NCI-H2107 (cell line): ENCODE data around the gene RNF112.
"Not testable (repeated sequence)": the region's sequence is repeated elsewhere in the genome, so short reads cannot be mapped to it uniquely, and the experiment has no call there.

Source experiments
- DNase-seq: peaks from one replicate; lab custom pipeline; 2025; lab: John Stamatoyannopoulos, UW

The RNF112 gene

GRCh38 chr17:19412984-19413383 lies 2.0 kb downstream of the RNF112 start:
- no peak for DNase-seq

- no peak for DNase-seq
Measured at GRCh38 chr17:19413761-19414160, 2.7 kb downstream of the RNF112 start.

DNA sequence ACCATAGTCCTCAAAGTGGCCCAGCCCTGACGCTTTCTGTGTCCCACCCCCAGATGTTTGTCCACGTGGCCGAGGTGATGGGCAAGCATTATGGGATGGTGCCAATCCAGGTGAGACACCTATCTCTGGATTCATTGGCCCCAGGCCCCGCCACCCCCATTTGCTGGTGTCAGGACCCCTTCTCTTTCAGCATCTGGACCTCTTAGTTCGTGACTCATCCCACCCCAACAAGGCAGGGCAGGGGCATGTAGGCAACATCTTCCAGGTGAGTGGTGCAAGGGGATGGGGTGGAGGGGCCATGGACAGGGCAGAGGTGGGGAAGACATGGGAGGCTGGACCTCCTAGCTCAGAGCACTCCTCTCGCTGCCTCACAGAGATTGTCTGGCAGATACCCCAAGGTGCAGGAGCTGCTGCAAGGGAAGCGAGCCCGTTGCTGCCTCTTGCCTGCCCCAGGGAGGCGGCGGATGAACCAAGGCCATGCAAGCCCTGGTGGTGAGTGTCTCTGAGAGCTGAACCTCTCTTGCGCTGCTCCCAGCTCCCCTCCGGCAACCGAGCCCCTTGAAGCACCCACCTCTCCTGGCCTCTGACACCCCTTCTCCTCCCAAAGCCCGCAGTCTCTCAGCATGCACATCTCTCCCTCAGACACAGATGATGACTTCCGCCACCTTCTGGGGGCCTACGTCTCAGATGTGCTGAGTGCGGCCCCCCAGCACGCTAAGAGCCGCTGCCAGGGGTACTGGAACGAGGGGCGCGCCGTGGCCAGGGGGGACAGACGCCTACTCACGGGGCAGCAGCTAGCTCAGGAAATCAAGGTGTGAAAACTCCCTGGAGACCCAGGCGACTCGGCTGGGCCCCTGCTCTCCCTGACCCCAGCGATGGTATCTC lies 3.6 kb downstream of the RNF112 start:
- DNase-seq: no peak

GRCh38 chr17:19415311-19415710 lies 4.3 kb downstream of the RNF112 start:
- no peak for DNase-seq

DNA sequence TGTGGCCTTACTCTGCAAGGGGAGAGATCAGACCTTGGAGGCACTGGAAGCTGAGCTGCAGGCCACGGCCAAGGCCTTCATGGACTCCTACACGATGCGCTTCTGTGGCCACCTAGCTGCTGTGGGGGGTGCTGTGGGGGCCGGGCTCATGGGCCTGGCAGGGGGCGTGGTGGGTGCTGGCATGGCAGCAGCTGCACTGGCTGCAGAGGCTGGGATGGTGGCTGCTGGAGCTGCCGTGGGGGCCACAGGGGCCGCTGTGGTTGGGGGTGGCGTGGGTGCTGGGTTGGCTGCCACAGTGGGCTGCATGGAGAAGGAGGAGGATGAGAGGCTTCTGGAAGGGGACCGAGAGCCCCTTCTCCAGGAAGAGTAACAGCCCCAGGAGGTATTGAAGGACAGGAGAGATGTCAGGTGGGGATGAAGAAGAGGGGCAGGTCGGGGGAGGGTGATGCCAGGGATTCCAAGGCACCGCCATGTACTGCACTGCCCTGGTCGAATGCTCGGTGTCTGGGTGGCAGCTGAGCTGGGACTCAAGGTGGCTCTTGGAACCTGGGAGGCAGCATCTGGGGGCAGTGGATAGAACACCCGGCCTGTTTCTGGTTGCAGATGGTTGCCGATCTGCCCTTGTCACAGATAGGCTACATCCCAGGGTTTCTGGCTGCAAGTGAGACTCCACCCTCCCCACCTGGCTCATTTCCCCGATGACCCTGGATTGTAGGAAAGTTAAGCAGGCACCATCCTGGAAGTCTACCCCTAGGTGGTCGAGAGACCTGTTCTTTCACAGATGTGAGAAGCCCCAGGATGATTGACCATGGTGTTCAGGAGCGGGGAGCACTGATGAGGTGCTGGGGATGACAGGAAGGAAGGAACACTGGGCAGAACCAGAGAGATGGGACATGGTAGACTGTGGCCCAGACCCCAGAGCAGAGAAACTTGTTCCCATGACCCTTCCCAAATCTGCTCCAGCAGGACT lies 5.1 kb downstream of the RNF112 start:
- no peak for DNase-seq

DNA sequence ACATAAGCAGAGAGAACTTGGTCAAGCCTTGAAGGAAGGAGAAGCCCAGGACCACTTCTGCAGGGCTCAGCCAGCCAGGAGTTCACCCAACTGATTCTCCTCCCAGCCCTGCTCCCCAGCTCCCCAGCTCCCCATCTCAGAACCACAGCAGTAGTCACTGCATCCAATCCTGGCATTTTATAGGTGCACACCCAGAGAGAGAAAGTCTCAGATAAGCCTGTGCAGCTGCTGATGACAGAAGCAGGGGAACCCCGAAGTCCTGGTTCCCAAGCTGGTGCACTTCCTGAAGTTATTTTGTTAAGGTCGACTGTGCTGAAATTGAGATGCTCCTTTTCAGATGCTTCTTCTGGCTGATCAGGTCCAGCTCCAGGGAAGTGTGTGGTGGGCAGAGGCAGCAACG lies 6.6 kb downstream of the RNF112 start:
- DNase-seq: no peak

DNA sequence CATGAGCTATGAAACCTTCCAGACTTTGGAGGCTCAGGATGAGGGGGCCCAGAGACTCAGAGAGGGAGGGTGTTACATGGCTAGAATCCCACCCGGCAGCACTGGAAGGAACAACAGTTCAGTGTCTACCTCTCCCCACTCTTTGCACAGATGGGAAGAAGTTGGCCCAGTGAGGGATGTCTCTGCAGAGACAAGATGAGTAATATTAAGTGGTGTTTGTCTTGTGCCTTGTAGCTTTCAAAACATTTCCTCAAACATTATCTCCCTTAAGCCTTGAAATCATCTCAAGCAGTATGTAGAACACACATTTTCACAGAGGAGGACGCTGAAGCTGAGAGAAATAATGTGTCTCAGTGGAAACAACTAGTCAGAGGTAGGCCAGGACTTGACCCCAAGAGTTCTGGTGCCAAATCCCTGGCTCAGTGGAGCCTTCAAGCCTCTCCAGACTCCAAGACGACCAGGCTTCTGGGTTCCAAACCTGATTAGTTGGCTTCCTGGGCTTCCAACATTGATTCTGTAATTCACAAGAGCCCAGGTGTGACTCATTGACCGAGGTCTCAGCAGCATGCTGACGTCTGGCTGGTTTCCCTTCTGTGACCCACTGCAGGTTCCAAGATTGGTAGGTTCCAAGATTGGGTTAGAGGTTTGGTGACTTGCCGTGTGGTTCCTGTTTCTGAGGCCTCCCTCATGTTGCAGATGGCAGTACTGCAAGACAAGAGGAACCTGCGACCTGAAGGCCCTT lies 7.4 kb downstream of the RNF112 start:
- DNase-seq: no peak

- no peak for DNase-seq
Measured at GRCh38 chr17:19421219-19421618, 10.2 kb downstream of the RNF112 start.

DNA sequence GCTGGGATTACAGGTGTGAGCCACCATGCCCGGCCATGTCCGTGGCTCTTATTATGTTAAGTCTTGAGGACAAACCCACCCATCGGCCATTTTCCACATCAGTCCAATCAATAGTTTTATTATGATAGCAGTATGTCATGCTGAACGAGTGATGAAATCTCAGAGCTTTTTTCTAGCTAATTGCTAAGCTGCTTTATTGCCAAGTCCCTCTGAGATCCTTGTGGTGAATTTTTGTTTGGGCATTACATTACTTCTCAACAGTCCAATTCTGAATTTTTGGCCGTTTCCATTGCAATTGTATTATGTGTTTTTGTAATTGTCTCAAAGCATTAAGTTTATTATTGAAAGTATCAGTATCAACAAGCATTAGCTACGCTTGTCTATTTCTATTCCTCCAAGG lies 10.9 kb downstream of the RNF112 start:
- DNase-seq: no peak

- no peak for DNase-seq
Measured at GRCh38 chr17:19424934-19425868, 14.2 kb downstream of the RNF112 start.

- no peak for DNase-seq
Measured at GRCh38 chr17:19426631-19427030, 15.6 kb downstream of the RNF112 start.

DNA sequence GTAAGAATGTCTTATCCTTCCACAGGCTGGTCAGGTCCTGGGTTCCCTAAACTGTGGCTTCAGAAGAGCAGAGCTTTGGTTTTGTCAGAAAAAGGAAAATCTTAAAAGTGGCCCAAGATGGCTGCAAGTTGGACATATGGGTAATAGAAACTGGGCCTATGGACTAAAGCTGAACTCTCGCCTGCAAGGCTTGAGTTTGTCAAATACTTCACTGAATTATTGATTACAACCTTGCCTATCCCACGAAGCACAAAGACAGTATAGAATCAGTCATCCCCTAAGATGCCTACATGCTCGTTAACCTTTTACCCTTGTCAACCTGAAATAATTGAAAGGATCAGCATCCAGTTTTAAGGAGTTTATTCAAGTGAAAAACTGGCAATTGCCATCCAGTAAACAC lies 20.7 kb downstream of the RNF112 start:
- DNase-seq: no peak

- DNase-seq: no peak
Measured at GRCh38 chr17:19433255-19433654, 22.2 kb downstream of the RNF112 start.

- no peak for DNase-seq
Measured at GRCh38 chr17:19433727-19434340, 22.8 kb downstream of the RNF112 start.

DNA sequence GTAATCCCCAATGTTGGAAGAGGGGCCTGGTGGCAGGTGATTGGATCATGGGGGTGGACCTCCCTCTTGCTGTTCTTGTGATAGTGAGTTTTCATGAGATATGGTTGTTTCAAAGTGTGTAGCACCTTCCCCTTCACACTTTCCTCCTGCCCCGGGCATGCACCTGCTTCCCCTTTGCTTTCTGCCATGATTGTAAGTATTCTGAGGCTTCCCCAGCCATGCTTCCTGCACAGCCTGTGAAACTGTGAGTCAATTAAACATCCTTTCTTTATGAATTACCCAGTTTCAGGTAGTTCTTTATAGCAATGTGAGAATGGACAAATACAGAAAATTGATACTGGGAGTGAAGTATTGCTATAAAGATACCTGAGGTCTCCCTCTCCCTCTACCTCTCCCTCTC lies 29.4 kb downstream of the RNF112 start:
- no peak for DNase-seq

DNA sequence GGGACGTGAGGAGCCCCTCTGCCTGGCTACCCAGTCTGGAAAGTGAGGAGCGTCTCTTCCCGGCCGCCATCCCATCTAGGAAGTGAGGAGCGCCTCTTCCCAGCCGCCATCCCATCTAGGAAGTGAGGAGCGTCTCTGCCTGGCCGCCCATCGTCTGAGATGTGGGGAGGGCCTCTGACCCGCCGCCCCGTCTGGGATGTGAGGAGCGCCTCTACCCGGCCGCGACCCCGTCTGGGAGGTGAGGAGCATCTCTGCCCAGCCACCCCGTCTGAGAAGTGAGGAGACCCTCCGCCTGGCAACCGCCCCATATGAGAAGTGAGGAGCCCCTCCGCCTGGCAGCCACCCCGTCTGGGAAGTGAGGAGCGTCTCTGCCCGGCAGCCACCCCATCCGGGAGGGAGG lies 30.3 kb downstream of the RNF112 start:
- DNase-seq: not testable (repeated sequence)

DNA sequence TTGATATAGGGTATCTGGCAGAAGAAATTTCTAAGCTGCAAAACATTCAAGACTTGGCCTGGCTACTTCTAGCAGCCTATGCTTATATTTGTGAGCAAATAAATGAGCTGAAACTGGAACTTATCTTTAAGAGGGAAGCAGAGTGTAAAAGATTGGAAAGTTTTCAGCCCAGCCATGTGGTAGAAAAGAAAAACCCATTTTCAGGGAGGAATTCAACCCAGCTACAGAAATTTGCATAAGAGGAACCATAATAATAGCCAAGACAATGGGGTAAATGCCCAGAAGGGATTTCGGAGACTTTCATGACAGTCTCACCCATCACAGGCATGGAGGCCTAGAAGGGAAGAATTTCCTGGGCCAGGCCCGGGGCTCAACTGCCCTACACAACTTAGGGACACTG lies 31.7 kb downstream of the RNF112 start:
- no peak for DNase-seq

DNA sequence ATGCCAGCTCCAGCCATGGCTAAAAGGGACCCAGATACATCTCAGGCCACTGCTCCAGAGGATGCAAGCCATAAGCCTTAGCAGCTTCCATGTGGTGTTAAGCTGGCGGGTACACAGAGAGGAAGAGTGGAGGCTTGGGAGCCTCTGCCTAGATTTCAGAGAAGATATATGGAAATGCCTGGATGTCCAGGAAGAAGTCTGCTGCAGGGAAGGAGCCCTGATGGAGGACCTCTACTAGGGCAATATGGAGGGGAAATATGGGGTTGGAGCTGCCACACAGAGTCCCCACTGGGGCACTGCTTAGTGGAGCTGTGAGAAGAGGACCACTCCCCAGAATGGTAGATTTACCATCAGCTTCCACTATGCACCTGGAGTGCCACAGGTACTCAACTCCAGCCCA lies 32.1 kb downstream of the RNF112 start:
- no peak for DNase-seq

DNA sequence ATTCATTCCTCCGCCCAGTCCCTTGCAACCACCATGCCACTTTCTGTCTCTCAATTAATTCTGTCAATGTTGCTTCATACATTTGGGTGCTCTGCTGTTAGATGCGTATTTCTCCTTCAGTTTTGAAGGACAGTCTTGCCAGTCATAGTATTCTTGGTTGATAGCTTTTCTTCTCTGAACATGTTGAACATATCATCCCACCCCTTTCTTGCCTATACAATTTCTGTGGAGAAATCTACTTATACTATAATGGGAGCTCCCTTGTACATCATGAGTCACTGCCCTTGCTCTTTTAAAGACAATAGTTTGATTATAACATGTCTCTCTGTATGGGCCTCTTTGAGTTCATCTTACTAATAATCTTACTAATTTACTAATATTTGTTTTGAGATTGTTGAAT lies 34.1 kb downstream of the RNF112 start:
- DNase-seq: no peak

- not testable (repeated sequence) for DNase-seq
Measured at GRCh38 chr17:19446577-19446976, 35.5 kb downstream of the RNF112 start.
